HepG2 (cell line): ENCODE results near the gene ABHD6. TPM values are rescaled to one million over a fixed set of nuclear protein-coding genes. Genes with fewer than 3 reads are reported as not detected.

Experiments used
- AHR ChIP-seq: IDR thresholded peaks from 2 replicates; pipeline ENCODE4 v1.6.1; 2018; ENCODE audit warnings: missing genetic modification reagents, missing compliant biosample characterization
- CAMTA2 ChIP-seq: sonication (generic); formaldehyde crosslinking; IDR thresholded peaks from 2 replicates; pipeline ENCODE4 v1.4.0; 2020; ENCODE audit warnings: mild to moderate bottlenecking, missing genetic modification reagents, borderline replicate concordance
- DPF2 ChIP-seq: sonication (generic); formaldehyde crosslinking; IDR thresholded peaks from 2 replicates; pipeline ENCODE4 v1.4.0; 2020; ENCODE audit warnings: mild to moderate bottlenecking, low read depth, missing genetic modification reagents, borderline replicate concordance
- ELF3 ChIP-seq: IDR thresholded peaks from 2 replicates; pipeline ENCODE4 v1.6.1; 2016; ENCODE audit warnings: missing genetic modification reagents, missing compliant biosample characterization
- ERF ChIP-seq: IDR thresholded peaks from 2 replicates; pipeline ENCODE4 v1.6.1; 2018; ENCODE audit warnings: missing biosample characterization, missing genetic modification reagents
- ESRRA ChIP-seq: sonication (generic); formaldehyde crosslinking; IDR thresholded peaks from 2 replicates; pipeline ENCODE4 v1.5.1; 2020; ENCODE audit warnings: mild to moderate bottlenecking, low read depth, missing genetic modification reagents
- ISL2 ChIP-seq: sonication (generic); formaldehyde crosslinking; IDR thresholded peaks from 2 replicates; pipeline ENCODE4 v1.5.0; 2020; ENCODE audit warnings: missing genetic modification reagents
- KDM3A ChIP-seq: IDR thresholded peaks from 2 replicates; pipeline ENCODE4 v1.6.1; 2018; ENCODE audit warnings: low read depth, missing compliant biosample characterization
- KLF12 ChIP-seq: sonication (generic); formaldehyde crosslinking; IDR thresholded peaks from 2 replicates; pipeline ENCODE4 v1.4.0; 2020; ENCODE audit warnings: missing genetic modification reagents, borderline replicate concordance
- KLF9 ChIP-seq: IDR thresholded peaks from 2 replicates; pipeline ENCODE4 v1.6.1; 2016; ENCODE audit warnings: low read depth
- MAFK ChIP-seq, 2 experiments: IDR thresholded peaks in 1 of 2; conservative IDR thresholded peaks in 1 of 2; 2 replicates each; pipeline ENCODE4 v1.6.1; 2011; ENCODE audit warnings: improper control_type of control experiment in 2 of 2, low read length in 2 of 2
- MEF2D ChIP-seq: sonication (generic); formaldehyde crosslinking; IDR thresholded peaks from 2 replicates; pipeline ENCODE4 v1.5.1; 2020; ENCODE audit warnings: mild to moderate bottlenecking, missing genetic modification reagents
- RBAK ChIP-seq: sonication (generic); formaldehyde crosslinking; IDR thresholded peaks from 2 replicates; pipeline ENCODE4 v1.5.1; 2020; ENCODE audit warnings: mild to moderate bottlenecking, missing genetic modification reagents
- RCOR2 ChIP-seq: IDR thresholded peaks from 2 replicates; pipeline ENCODE4 v1.6.1; 2016; ENCODE audit warnings: missing biosample characterization, missing genetic modification reagents
- RFX5 ChIP-seq: IDR thresholded peaks from 2 replicates; pipeline ENCODE4 v1.6.1; 2011; ENCODE audit warnings: low read depth, low read length, improper control_type of control experiment
- TGIF2 ChIP-seq: IDR thresholded peaks from 2 replicates; pipeline ENCODE4 v1.6.1; 2016; ENCODE audit warnings: control low read depth, missing compliant biosample characterization
- TSC22D2 ChIP-seq: sonication (generic); formaldehyde crosslinking; IDR thresholded peaks from 2 replicates; pipeline ENCODE4 v1.5.1; 2020; ENCODE audit warnings: missing genetic modification reagents, mild to moderate bottlenecking, borderline replicate concordance
- ZNF331 ChIP-seq: sonication (generic); formaldehyde crosslinking; IDR thresholded peaks from 2 replicates; pipeline ENCODE4 v1.4.0; 2020; ENCODE audit warnings: missing genetic modification reagents
- ZNF605 ChIP-seq: sonication (generic); formaldehyde crosslinking; IDR thresholded peaks from 2 replicates; pipeline ENCODE4 v1.8.0; 2022; ENCODE audit warnings: mild to moderate bottlenecking, missing genetic modification reagents
- ZNF883 ChIP-seq: sonication (generic); formaldehyde crosslinking; IDR thresholded peaks from 2 replicates; pipeline ENCODE4 v1.5.1; 2020; ENCODE audit warnings: mild to moderate bottlenecking, missing genetic modification reagents; ENCODE audit errors: not compliant biosample characterization
- polyA plus RNA-seq, 8 experiments: library from polyadenylated mRNA; depleted of rRNA in 3 of 8; stranded (reverse) in 7 of 8; unstranded in 1 of 8; fragments of >200 nt; fragmentation: Illumina TruSeq in 4 of 8; extraction: Trizol in 4 of 8; gene quantifications; 2 replicates each; pipeline versions ENCODE4 v1.2.1 to v1.2.3, GENCODE V29; 2011 to 2016; ENCODE audit warnings: low read depth in 4 of 8, missing spikeins in 1 of 8, mixed read lengths in 1 of 8; ENCODE audit not compliant: insufficient read depth in 1 of 8
- total RNA-seq, 5 experiments: library from RNA; depleted of rRNA; stranded (reverse); fragments of >200 nt; fragmentation: Illumina TruSeq; extraction: Trizol; gene quantifications; 2 replicates each; pipeline ENCODE4 v1.2.3, GENCODE V29; 2016; ENCODE audit warnings: low read depth in 1 of 5
- TF ChIP-seq, protein P1 (sequence below): sonication (generic); formaldehyde crosslinking; IDR thresholded peaks from 2 replicates; pipeline ENCODE4 v1.8.1; 2023; ENCODE audit warnings: mild to moderate bottlenecking, moderate library complexity, missing genetic modification reagents
- TF ChIP-seq, protein P2 (sequence below): sonication (generic); formaldehyde crosslinking; IDR thresholded peaks from 2 replicates; pipeline ENCODE4 v1.5.0; 2020; ENCODE audit warnings: mild to moderate bottlenecking, missing genetic modification reagents
- TF ChIP-seq, protein P3 (sequence below): sonication (generic); formaldehyde crosslinking; IDR thresholded peaks from 2 replicates; pipeline ENCODE4 v1.4.0; 2020; ENCODE audit warnings: missing genetic modification reagents, borderline replicate concordance

The ABHD6 gene
- total and polyA plus RNA-seq, 2 of the 13 experiments (the other 11 are each of a cell fraction or from before 2014, with no cell fraction given): 9.0 to 17.2 TPM

DNA sequence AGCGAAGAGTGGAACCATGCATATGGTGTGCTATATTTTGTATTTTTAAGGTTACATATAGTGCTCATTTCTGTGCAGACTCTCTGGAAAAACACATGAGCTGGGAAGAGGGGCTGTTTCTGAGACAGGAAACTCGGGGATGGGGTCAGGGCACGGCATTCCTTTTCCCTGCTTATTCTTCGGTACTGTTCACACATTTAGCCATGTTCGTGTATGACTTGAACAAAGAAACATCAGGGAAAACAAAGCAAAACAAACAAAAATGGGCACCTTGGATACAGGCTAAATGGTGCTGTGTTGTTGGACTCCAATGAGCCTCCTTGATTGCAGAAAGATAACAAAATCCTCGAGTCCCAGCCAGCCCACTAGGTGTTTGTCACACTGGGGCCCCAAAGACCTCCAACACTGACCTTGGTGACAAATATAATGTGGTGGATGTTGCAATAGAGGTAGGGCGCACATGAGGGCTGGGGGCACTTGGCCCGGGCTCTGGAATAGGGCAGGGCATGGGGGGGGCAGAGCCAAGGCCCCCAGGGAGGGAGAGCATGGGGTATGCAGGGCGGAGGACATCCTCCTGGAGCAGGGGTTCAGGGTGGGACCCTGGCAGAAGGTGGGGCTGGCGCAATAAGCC is 46.1 kb upstream of the ABHD6 start (continued):
- TF ChIP-seq MEF2D (CRISPR knock-in tag) (peak; percentile 84; the same call in 1 of the 2 replicates), TSC22D2 (CRISPR knock-in tag) (0 out of 2 replicates have a peak, but pooled peaks have one; percentile 58), DPF2 (CRISPR knock-in tag) (peak; percentile 44; the same call in 1 of the 2 replicates), AHR (CRISPR knock-in tag) (no peak), KLF12 (CRISPR knock-in tag) (0 out of 2 replicates have a peak, but pooled peaks have one; percentile 66), CAMTA2 (CRISPR knock-in tag) (no peak), ESRRA (CRISPR knock-in tag) (peak; percentile 81), MAFK (conservative IDR thresholded peaks at IDR 0.05 in 1 of 2, IDR thresholded peaks at IDR 0.05 in 1 of 2; ENCODE audit: low read length in 2 of 2) (no peak), KDM3A (0 out of 2 replicates have a peak, but pooled peaks have one; percentile 39), RBAK (CRISPR knock-in tag) (no peak), RFX5 (no peak), ELF3 (CRISPR knock-in tag) (0 out of 2 replicates have a peak, but pooled peaks have one; percentile 29), ZNF605 (CRISPR knock-in tag) (no peak), ZNF883 (no peak), ZNF331 (CRISPR knock-in tag) (peak; percentile 76), RCOR2 (CRISPR knock-in tag) (peak; percentile 53; the same call in 1 of the 2 replicates), ISL2 (peak; percentile 78), TGIF2 (CRISPR knock-in tag) (peak; percentile 38; the same call in 1 of the 2 replicates), ERF (CRISPR knock-in tag) (peak; percentile 35; the same call in 1 of the 2 replicates), KLF9 (CRISPR knock-in tag) (no peak)
- TF ChIP-seq, protein P1, sequence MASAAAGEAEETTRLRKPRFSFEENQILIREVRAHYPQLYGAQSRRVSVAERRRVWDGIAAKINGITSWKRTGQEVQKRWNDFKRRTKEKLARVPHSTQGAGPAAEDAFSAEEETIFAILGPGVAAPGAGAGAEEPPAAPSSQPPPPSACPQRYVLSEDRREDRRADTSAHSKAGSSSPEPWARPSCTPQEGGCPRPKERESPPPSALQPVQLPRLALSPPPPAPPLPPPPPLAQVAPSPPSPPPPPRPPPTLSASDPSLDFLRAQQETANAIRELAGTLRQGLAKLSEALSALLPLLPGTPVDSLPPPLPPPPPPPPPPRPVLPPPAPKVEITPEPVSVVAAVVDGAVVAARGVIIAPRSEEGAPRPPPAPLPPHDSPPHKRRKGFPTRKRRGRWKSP (CRISPR knock-in tag): peak; percentile 49; the same call in 1 of the 2 replicates
- TF ChIP-seq, protein P2, sequence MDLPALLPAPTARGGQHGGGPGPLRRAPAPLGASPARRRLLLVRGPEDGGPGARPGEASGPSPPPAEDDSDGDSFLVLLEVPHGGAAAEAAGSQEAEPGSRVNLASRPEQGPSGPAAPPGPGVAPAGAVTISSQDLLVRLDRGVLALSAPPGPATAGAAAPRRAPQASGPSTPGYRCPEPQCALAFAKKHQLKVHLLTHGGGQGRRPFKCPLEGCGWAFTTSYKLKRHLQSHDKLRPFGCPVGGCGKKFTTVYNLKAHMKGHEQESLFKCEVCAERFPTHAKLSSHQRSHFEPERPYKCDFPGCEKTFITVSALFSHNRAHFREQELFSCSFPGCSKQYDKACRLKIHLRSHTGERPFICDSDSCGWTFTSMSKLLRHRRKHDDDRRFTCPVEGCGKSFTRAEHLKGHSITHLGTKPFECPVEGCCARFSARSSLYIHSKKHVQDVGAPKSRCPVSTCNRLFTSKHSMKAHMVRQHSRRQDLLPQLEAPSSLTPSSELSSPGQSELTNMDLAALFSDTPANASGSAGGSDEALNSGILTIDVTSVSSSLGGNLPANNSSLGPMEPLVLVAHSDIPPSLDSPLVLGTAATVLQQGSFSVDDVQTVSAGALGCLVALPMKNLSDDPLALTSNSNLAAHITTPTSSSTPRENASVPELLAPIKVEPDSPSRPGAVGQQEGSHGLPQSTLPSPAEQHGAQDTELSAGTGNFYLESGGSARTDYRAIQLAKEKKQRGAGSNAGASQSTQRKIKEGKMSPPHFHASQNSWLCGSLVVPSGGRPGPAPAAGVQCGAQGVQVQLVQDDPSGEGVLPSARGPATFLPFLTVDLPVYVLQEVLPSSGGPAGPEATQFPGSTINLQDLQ (CRISPR knock-in tag): 0 out of 2 replicates have a peak, but pooled peaks have one; percentile 12
- TF ChIP-seq, protein P3, sequence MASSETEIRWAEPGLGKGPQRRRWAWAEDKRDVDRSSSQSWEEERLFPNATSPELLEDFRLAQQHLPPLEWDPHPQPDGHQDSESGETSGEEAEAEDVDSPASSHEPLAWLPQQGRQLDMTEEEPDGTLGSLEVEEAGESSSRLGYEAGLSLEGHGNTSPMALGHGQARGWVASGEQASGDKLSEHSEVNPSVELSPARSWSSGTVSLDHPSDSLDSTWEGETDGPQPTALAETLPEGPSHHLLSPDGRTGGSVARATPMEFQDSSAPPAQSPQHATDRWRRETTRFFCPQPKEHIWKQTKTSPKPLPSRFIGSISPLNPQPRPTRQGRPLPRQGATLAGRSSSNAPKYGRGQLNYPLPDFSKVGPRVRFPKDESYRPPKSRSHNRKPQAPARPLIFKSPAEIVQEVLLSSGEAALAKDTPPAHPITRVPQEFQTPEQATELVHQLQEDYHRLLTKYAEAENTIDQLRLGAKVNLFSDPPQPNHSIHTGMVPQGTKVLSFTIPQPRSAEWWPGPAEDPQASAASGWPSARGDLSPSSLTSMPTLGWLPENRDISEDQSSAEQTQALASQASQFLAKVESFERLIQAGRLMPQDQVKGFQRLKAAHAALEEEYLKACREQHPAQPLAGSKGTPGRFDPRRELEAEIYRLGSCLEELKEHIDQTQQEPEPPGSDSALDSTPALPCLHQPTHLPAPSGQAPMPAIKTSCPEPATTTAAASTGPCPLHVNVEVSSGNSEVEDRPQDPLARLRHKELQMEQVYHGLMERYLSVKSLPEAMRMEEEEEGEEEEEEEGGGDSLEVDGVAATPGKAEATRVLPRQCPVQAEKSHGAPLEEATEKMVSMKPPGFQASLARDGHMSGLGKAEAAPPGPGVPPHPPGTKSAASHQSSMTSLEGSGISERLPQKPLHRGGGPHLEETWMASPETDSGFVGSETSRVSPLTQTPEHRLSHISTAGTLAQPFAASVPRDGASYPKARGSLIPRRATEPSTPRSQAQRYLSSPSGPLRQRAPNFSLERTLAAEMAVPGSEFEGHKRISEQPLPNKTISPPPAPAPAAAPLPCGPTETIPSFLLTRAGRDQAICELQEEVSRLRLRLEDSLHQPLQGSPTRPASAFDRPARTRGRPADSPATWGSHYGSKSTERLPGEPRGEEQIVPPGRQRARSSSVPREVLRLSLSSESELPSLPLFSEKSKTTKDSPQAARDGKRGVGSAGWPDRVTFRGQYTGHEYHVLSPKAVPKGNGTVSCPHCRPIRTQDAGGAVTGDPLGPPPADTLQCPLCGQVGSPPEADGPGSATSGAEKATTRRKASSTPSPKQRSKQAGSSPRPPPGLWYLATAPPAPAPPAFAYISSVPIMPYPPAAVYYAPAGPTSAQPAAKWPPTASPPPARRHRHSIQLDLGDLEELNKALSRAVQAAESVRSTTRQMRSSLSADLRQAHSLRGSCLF (CRISPR knock-in tag): no peak
